ENCODE measurements around the gene NR0B2.
"Not testable (repeated sequence)": the region's sequence is repeated elsewhere in the genome, so short reads cannot be mapped to it uniquely, and the experiment has no call there.

The NR0B2 gene, protein sequence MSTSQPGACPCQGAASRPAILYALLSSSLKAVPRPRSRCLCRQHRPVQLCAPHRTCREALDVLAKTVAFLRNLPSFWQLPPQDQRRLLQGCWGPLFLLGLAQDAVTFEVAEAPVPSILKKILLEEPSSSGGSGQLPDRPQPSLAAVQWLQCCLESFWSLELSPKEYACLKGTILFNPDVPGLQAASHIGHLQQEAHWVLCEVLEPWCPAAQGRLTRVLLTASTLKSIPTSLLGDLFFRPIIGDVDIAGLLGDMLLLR

DNA sequence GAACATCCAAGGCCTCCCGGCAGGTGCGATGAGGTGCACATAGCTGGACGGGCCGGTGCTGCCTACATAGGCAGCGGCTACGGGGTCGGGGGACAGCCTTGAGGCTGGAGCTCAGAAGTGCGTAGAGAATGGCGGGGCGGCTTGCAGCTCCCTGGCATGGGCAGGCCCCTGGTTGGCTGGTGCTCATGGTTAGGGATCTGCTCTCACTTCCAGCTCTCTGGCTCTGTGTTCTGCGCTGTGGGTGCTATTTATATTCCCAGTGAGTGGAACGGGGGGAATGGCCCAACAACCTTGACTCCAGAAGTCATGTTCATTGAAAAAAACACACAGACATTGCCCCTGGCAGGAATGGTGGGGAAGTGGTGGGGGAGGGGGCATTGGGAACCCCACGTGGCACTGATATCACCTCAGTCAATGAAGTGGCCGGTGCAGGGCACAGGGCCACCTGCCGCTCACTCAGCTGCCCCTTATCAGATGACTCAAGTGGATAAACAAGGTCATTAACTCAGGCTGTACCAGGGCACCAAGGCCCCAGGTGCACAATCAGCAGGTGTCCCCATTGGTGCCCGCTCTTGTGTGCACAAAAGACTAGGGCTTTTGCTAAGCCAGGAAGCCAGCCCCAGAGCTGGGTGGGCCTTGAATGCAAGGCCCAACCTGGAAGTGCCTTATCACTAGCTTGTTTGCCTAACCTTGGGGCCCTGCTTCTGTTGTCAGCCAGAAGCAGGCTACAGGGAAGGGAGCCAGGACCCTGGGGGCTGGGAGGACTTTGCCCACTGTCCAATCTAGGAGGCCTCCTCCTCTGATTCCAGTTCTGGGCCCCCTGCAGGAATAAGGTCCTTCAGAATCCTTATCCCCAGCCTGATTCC is at the start of gene NR0B2:
Gene NR0B2, minus strand, starts transcription at position 222 of the 866 bp plus-strand sequence. Its CDS starts 35 bp downstream, at position 187.
- no peak for DNase-seq (ENCODE audit: low read depth)

DNA sequence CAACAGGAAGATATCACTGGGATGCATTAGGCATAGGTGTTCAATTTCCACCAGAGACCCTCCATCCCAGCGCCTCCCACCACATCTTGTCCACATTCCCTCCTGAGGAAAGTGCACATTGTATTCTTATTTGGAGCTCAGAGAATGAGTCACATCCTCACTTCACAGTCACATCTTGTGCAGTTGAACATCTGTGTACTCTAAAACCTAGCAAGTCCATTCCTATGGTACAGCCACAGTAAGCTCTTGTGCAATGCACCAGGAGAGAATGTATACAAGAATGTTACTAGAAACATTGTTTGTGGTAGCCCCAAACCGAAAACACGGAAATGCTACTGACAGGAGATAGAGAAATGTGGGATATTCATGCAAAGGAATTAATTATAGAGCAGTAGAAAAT is 48.1 kb upstream of the NR0B2 start:
- peak; percentile 94 for DNase-seq (ENCODE audit: low read depth)

DNA sequence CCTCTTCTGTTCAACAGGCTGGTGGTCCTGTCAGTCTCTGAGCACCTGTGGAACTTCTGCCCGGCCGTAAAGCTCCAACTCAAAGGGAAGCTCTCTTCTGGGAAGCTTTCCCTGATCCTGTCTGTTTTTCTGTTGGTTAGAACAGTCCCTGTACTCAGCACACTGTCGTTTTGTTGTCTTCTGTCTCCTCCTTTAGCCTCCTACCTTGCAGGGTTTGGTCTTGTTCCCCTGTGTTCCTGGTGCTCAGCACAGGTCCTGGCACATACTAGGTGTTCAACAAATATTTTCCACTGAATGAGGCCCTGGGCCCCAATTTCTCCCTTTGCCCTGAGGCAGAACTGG is 46.8 kb upstream of the NR0B2 start:
- DNase-seq (ENCODE audit: low read depth): no peak

DNA sequence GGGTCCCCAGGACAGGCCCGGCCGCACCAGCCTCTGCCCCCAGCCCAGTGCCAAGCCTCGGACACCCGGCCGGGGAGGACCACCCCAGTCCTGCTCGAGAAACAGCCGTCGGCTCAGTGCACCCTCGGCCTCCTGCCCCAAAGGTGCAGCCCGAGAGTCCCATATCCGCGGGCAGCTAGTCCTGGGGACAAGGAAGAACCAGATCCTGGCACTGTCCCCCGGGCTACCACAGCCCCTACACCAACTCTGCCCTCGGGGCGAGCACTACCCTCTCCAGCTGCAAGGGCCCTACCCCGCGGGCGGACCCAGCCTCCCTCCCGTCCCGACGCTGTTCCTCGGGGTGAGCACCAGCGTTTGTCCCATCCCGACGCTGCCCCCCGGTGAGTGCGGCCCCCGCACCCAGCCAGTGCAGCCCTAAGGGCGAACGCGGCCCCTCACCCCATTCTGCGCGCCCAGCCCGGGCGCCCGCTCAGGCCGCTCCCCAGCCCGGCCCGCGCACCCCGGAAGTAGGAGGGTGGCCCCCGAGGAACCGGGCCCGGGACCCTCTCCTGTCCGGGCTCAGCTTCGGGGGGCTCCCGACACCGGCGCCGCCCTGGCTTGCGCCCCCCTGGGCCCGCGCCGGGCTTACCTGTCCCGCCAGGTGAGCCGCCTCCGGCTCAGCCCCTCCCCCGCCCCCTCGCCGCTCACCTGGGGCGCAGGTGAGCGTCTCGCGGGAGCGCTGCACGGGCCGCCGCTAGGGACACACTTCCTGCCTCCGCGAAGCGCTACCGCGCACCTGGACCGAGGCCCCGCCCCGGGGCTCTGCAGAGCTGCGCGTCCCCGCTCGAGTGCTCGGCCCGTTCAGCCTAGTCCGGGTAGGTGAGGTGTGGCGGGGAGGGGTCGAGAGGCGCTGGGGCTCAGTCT is 46.2 kb upstream of the NR0B2 start, which contains the start of gene KDF1:
Gene KDF1, minus strand, starts transcription at position 747 of the 903 bp plus-strand sequence. CDS start 8,088 bp downstream, outside the sequence.
- no peak for DNase-seq (ENCODE audit: low read depth)

DNA sequence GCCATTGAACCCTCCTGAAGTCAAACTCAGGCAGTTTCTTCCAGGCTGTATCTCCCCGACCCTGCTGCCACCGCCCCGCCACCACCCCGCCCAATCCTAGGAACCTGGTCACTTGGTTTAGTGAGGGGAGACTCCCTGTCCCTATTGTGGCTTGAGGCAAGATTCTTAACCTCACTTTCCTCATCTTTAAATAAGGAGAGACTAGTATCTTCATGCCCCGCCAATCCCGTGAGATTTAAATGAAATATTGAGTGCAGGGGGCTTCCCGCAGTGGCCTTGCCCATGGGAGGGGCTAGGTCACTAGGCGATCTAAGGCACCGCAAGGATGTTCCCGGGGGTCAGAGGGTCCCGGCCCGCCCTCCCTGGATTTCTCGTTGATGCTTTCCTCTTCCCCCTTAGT is 45.5 kb upstream of the NR0B2 start:
- no peak for DNase-seq (ENCODE audit: low read depth)

DNA sequence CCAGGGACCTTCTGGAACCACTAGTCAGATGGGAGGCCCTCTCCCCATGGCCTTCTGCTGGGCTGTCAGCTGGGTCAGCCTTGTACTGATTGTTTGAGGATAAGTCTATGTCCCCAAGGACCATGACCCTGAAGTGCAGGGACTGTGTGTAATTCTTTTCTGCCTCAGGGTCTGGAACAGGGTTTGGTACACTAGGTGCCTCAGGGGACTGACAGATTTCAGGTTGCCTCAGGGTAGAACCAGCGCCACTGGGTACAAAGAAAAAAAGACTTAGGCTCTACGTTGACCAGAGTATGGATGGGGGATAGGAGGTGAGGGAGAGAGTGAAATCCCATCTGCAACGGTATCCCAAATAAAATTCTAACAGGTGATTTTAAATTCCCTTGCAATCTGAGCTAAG is 43.5 kb upstream of the NR0B2 start:
- no peak for DNase-seq (ENCODE audit: low read depth)

DNA sequence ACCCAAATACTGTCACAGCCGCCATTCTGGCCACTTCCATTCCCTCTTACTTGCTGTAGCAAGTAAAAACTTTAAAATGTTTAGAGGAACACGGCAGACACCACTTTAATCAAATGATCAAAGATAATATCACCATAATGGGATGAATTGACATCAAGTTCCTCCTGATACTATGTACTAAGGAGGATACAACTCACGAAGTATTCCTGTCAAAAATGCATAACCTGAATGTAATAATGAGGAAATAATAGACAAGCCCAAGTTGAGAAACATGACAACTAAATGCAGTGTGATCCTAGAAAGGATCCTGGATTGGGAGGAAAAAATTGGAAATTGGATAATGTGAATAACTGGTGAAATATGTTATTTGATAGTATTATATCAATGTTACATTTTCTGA is 42.5 kb upstream of the NR0B2 start:
- no peak for DNase-seq (ENCODE audit: low read depth)

DNA sequence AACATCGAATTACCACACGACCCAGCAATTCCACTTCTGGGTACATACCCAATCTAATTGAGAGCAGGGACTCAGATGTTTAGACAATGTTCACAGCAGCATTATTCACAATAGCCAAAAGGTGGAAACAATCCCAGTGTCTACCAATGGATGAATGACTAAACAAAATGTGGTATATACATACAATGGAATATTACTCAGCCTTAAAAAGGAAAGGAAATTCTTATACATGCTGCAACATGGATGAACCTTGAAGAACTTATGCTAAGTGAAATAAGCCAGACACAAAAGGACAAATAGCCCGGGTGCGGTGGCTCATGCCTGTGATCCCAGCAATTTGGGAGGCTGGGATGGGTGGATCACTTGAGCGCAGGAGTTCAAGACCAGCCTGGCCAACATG is 39.6 kb upstream of the NR0B2 start:
- DNase-seq (ENCODE audit: low read depth): no peak

DNA sequence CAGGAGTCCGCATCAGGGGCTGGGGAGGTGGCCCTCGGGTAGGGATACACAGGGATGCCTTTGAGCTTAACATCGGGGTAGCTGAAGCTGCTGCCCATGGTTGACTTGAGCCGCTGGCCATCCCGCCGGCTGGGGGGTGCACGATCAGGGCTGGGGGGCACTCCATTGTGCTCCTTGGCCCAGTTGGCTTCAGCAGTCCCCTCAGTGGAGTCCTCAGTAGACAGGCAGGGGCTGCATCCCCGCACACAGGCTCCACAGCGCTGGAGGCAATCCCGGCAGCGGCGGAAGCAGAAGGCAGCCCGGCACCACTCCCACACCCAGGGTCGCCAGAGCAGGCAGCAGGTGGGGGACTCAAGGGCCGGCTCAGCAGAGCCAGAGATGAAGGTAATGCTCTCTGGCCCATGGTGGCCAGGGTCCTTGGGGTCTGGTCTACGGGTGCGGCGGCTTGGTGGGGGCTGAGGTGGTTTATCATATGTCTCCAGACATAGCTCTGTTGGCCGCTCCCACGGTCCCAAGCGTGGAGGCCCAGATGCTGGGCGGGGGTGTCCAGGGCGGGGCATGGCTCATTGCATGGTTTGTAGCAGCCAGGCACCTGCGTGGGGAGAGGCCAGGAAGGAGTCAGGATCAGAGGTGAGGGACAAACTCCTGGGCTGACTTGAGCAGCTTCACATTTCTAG is 38.2 kb upstream of the NR0B2 start:
- DNase-seq (ENCODE audit: low read depth): no peak

DNA sequence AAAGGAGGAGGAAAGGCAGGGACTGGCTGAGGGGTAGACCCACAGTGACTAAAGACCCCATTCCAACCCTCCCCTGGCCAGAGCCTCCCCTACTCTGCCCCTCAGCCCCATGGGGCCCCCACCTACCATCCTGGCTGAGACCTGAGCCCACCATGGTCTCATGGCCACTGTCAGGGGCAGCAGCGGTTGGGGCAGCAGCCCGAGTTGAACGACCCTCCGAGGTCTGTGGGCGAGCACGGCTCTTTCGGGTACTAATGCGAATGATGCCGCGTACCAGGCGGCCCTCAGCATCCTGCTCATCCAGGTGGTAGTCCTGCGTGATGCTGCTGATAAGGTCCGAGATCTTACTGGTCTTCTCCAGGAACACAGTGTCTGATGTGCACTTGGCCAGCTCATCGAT is 37.4 kb upstream of the NR0B2 start:
- DNase-seq (ENCODE audit: low read depth): no peak

DNA sequence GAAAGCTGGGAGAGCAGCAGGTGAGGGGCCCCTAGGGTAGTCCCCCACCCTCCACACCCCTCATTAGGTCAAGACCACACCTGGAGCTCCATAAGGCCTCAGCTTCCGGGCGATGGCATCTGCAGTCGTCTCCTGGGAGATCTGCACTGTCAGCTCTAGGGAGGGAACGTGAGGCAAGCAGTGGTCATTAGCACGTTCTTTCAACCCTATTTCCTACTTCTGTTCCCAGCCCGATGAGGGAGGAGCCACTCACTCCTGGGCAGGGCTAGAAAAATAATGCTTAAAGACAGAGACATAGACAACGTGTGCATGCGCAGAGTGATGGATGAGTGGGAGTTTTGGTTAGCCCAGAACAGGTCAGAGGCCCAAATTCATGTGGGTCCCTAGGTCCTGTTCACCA is 36.8 kb upstream of the NR0B2 start:
- no peak for DNase-seq (ENCODE audit: low read depth)

DNA sequence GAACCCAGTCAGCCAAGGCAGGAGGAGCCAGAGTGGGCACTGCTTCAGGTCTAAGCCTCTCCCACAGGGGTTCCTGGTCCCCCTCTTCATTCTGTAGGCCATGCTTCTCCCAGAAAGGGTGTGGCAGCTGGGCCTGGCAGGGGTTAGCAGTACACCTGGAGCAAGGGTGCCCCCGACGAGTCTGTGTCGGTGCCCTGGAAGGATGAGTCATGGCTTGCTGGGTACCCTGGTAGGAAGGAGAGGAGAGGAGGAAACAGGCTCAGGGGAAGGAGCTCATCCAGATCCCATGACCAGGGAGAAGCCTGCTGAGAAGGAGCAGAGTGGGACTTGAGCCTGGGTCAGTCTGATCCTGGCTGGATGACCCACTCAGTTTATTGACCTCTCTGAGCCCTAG is 36.1 kb upstream of the NR0B2 start:
- no peak for DNase-seq (ENCODE audit: low read depth)

DNA sequence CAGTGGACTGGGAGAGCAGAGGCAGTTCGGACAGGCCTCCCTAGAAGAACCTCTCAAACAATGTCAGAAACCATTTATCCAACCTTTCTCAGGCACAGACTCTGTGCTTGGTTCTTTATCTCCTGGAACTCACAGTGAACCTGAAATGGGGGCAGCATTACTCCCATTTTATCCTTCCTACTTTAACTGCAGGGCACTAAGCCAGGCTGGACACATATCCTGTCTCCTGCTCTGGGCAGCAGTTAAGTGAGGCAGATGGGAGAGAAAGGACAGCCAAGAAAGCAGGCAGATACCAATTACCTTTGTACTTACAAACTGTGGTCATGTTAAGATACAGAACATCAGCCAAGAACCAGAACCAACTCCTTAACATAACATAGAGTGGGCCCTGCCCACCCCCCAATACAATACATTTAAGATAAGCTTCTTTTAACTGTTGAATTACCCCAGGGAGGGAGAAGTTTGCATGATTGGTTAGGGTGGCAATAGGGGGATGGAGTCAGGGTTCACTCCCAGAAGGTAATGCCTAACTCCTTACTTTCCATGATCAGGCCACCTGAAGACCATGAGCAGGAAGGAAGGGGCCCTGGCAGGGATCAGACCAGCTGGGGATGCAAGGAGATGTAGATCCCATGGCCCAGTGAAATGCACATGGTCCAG is 35.6 kb upstream of the NR0B2 start:
- DNase-seq (ENCODE audit: low read depth): no peak

DNA sequence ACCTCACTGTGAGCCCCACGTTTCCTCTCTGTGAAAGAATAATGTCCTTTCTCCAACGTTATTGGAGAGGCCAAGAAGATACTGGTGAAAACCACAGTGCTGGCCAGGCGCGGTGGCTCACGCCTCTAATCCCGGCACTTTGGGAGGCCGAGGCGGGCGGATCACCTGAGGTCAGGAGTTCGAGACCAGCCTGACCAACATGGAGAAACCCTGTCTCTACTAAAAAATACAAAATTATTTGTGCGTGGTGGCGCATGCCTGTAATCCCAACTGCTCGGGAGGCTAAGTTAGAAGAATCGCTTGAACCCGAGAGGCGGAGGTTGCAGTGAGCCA is 34.9 kb upstream of the NR0B2 start:
- DNase-seq (ENCODE audit: low read depth): not testable (repeated sequence)

DNA sequence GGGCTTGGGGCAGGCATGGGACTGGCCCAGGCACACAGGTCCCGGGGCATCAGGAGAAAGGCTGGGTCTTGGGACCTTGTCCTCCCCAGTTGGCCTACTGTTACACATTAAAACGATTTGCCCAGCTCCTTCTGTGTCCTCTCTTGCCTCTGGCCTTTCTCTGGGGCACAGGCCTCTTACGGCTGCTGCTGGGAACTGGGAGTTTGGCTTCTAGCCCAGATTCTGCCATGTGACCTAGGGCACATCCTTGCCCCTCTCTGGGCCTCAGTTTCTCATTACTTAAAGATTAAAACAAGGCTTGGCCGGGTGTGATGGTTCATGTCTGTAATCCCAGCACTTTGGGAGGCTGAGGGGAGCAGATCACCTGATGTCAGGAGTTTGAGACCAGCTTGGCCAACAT is 32.5 kb upstream of the NR0B2 start:
- no peak for DNase-seq (ENCODE audit: low read depth)

DNA sequence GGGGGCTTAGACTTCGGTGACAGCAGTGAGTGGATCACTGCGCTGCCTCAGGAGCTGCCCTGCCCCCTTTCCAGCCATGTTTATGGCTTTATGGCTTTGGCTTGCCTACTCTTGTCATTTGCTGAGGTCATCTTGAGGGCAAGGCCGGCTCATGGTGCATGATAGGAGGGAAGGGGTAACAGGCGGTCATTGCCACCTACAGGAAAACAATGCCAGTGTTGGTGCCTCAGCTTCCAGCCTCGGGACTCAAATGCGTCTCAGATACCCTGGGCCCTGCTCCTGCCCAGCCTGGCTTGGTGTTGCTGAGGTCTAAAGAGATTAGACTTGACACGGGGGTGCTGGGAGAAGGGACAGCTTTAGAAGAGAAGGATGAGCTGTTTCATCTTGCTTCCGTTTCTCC is 32.0 kb upstream of the NR0B2 start:
- DNase-seq (ENCODE audit: low read depth): no peak

DNA sequence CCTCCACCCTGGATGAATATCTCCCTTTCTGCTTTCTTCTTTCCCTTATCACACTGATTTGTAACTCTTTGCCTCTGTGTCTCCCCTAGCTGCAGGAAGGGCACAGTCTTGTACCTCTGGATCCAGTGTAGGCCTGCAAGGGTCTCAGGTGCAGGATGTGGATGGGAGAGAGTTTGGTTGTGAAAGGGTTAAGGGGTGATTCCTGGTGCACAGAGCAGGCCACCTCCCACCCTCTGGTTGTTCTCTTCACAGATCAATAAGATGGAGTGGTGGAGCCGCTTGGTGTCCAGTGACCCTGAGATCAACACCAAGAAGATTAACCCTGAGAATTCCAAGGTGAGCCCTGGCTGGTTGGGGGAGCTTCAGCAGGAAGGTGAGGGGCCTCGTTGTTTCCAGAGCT is 31.4 kb upstream of the NR0B2 start:
- no peak for DNase-seq (ENCODE audit: low read depth)

DNA sequence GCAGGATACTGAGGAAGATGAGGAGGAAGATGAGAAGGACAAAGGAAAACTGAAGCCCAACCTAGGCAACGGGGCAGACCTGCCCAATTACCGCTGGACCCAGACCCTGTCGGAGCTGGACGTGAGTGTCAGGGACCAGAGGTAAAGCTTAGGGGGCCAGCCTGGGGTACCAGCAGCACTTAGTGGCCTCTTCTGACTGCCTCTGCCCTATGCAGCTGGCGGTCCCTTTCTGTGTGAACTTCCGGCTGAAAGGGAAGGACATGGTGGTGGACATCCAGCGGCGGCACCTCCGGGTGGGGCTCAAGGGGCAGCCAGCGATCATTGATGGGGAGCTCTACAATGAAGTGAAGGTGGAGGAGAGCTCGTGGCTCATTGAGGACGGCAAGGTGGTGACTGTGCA is 28.9 kb upstream of the NR0B2 start:
- DNase-seq (ENCODE audit: low read depth): no peak

DNA sequence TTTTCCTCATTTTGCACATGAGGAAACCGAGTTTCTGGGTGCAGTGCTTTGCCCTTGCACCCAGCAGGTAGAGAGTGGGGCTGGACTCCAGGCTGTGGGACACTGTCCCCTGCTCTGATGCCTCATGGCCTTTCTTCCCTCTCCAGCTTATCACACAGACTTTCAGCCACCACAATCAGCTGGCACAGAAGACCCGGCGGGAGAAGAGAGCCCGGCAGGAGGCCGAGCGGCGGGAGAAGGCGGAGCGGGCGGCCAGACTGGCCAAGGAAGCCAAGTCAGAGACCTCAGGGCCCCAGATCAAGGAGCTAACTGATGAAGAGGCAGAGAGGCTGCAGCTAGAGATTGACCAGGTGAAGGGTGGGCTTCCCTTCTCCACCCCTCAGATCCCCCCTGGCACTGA is 27.5 kb upstream of the NR0B2 start:
- DNase-seq (ENCODE audit: low read depth): no peak

DNA sequence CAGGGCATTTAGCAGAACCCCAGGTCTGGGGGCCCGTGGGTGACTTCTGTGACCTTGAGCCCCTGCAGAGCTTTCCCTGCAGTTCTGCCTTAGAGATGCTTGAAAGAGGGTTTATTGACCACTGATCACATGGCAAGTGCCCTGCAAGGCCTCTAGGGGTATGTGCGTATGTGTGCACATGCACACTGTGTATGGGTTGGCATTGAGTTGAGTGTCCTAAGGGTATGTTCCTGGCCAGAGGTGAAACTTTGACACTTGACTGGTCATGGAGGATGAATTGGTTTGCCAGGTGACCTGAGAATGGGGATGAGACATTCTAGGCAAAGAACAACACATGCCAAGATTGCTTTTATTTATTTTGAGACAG is 24.9 kb upstream of the NR0B2 start:
- no peak for DNase-seq (ENCODE audit: low read depth)

DNA sequence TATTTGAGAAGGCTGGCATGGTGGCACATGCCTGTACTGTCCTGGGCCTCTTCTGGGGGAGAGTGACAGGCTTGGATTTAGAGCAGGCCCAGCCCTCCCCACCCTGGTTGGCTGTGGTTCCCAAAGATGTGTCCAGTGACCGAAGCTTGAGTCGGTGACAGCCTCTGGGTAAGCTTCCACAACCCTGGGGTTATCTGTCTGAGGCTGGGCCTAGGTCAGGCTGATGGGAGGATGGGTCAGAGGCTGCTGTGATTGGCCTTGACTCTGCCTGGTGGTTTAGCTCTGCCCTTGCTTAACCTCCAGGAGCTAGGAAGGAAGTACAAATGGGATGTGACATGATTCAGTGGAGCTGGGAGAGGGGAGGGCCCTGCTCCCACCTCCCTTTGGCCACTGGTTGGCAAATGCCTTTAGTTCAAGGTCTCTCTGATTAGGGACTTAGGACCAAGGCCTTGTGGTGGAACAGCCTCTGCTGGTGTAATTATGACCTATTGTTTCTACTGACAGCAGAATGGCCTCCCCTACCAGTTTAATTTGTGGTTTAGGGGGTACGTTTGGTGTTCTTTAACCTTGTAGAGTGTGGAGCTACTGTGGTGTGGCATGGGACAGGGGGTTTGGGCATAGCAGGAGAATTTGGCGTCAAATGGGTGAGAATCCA is 24.4 kb upstream of the NR0B2 start:
- no peak for DNase-seq (ENCODE audit: low read depth)
